ENCODE measurements around the gene C17orf107.

GRCh38 chr17:4945944-4946280, 46.6 kb downstream of the C17orf107 start:
- no peak for TF ChIP-seq CTCF (conservative IDR thresholded peaks at IDR 0.05; ENCODE audit: low read length)
- TF ChIP-seq EZH2phosphoT487 (IDR thresholded peaks at IDR 0.05; ENCODE audit: borderline replicate concordance, low read depth, low read length) = no peak

Measured in OCI-LY7 (cell line).